ENCODE data around the gene GRK5. TPM values are rescaled to one million over a fixed set of nuclear protein-coding genes. Genes with fewer than 3 reads are reported as not detected.

The GRK5 gene
- total RNA-seq, 1 experiment from 2014 or later, result 58.2 TPM

- Histone ChIP-seq H3K27me3 (replicated peaks; ENCODE audit: insufficient read depth, low read depth, low read length, poor library complexity) (no peaks in the 10 kb centered on the region), H3K4me3 (ENCODE audit: low read depth, low read length, poor library complexity, severe bottlenecking) (no peak overlapping the region), H3K4me1 (ENCODE audit: insufficient read depth, low read length, poor library complexity, severe bottlenecking) (peaks cover 7% of the 10 kb centered on the region), H3K36me3 (ENCODE audit: insufficient read depth, low read length, poor library complexity, severe bottlenecking) (no peaks in the 10 kb centered on the region), H3K27ac (ENCODE audit: low read depth, low read length, poor library complexity, severe bottlenecking) (no peak overlapping the region), H3K9me3 (ENCODE audit: low read depth, low read length, poor library complexity, severe bottlenecking) (no peaks in the 10 kb centered on the region)
- POLR2A ChIA-PET (ENCODE audit: low non-redundant PET), result no interaction called here
- CTCF ChIA-PET, result interaction anchor here (0.6 kb wide), 1 partner anchor 35 kb away, joined by 3 read pairs; no protein-coding TSS in a partner anchor
- BruUV-seq (replicated peaks), result no TSS peak
- TF ChIP-seq EZH2 (IDR thresholded peaks at IDR 0.05; ENCODE audit: borderline replicate concordance, low read depth, low read length, poor library complexity, severe bottlenecking) (no peak), CTCF (conservative IDR thresholded peaks at IDR 0.05; ENCODE audit: low read depth, low read length) (0 out of 2 replicates have a peak, but pooled peaks have one; percentile 13)
- intact Hi-C loops (cut with micrococcal nuclease; ENCODE audit: unreplicated experiment), result no loop called here
- DNase-seq (ENCODE audit: low spot score), result no peak
These were observed 92.2 kb downstream of the GRK5 start for GRCh38 chr10:119299531-119299930.

- intact Hi-C loops (cut with micrococcal nuclease; ENCODE audit: unreplicated experiment), result no loop called here
- no peak overlapping the region for H3K4me3 ChIP-seq (ENCODE audit: low read depth, low read length, poor library complexity, severe bottlenecking)
- peak overlapping the region; percentile 54 for H3K27ac ChIP-seq (ENCODE audit: low read depth, low read length, poor library complexity, severe bottlenecking)
- H3K27me3 ChIP-seq (replicated peaks; ENCODE audit: insufficient read depth, low read depth, low read length, poor library complexity), result no peaks in the 10 kb centered on the region
- TF ChIP-seq CTCF (conservative IDR thresholded peaks at IDR 0.05; ENCODE audit: low read depth, low read length) (no peak), EZH2 (IDR thresholded peaks at IDR 0.05; ENCODE audit: borderline replicate concordance, low read depth, low read length, poor library complexity, severe bottlenecking) (no peak)
- ChIA-PET POLR2A (ENCODE audit: low non-redundant PET) (no interaction called here), CTCF (no interaction called here)
- no TSS peak for BruUV-seq (replicated peaks)
- H3K36me3 ChIP-seq (ENCODE audit: insufficient read depth, low read length, poor library complexity, severe bottlenecking), result no peaks in the 10 kb centered on the region
- peaks cover 7% of the 10 kb centered on the region for H3K4me1 ChIP-seq (ENCODE audit: insufficient read depth, low read length, poor library complexity, severe bottlenecking)
- no peak for DNase-seq (ENCODE audit: low spot score)
- H3K9me3 ChIP-seq (ENCODE audit: low read depth, low read length, poor library complexity, severe bottlenecking), result no peaks in the 10 kb centered on the region
These were observed 94.0 kb downstream of the GRK5 start for GRCh38 chr10:119301397-119301796.

GRCh38 chr10:119302172-119302571, 94.8 kb downstream of the GRK5 start:
- H3K4me1 ChIP-seq (ENCODE audit: insufficient read depth, low read length, poor library complexity, severe bottlenecking), result peaks cover 11% of the 10 kb centered on the region
- CTCF ChIA-PET, result no interaction called here
- H3K36me3 ChIP-seq (ENCODE audit: insufficient read depth, low read length, poor library complexity, severe bottlenecking), result no peaks in the 10 kb centered on the region
- no peak for DNase-seq (ENCODE audit: low spot score)
- intact Hi-C loops (cut with micrococcal nuclease; ENCODE audit: unreplicated experiment), result no loop called here
- POLR2A ChIA-PET (ENCODE audit: low non-redundant PET), result interaction anchor here (0.6 kb wide), 1 partner anchor 34 kb away, joined by 3 read pairs; no protein-coding TSS in a partner anchor
- H3K27me3 ChIP-seq (replicated peaks; ENCODE audit: insufficient read depth, low read depth, low read length, poor library complexity), result no peaks in the 10 kb centered on the region
- BruUV-seq (replicated peaks), result no TSS peak
- peak overlapping the region; percentile 32 for H3K27ac ChIP-seq (ENCODE audit: low read depth, low read length, poor library complexity, severe bottlenecking)
- no peaks in the 10 kb centered on the region for H3K9me3 ChIP-seq (ENCODE audit: low read depth, low read length, poor library complexity, severe bottlenecking)
- H3K4me3 ChIP-seq (ENCODE audit: low read depth, low read length, poor library complexity, severe bottlenecking), result no peak overlapping the region
- no peak for TF ChIP-seq EZH2 (IDR thresholded peaks at IDR 0.05; ENCODE audit: borderline replicate concordance, low read depth, low read length, poor library complexity, severe bottlenecking)
- TF ChIP-seq CTCF (conservative IDR thresholded peaks at IDR 0.05; ENCODE audit: low read depth, low read length), result no peak
